SK-N-DZ (cell line): Measurements from ENCODE around the gene HEY2.

Experiments
- DNase-seq: peaks from one replicate; pipeline ENCODE4 v3.0.0-alpha.2; 2015; ENCODE audit warnings: low spot score

Gene HEY2

GRCh38 chr6:125743604-125744003 lies 5.8 kb upstream of the HEY2 start:
- no peak for DNase-seq

GRCh38 chr6:125745281-125746018 lies 4.0 kb upstream of the HEY2 start:
- DNase-seq = no peak

- no peak for DNase-seq
These were observed 3.4 kb upstream of the HEY2 start for GRCh38 chr6:125746019-125746414.

- DNase-seq = peak; percentile 32
These were observed 2.5 kb upstream of the HEY2 start for GRCh38 chr6:125746731-125747588.

GRCh38 chr6:125747589-125748405 lies 1.6 kb upstream of the HEY2 start:
- no peak for DNase-seq

- peak; percentile 11 for DNase-seq
These were observed 843 bp upstream of the HEY2 start for GRCh38 chr6:125748406-125749172.

- peak; percentile 49 for DNase-seq
These were observed 646 bp downstream of the HEY2 start for GRCh38 chr6:125749865-125750691.

GRCh38 chr6:125750692-125751333 lies 1.4 kb downstream of the HEY2 start:
- no peak for DNase-seq

- DNase-seq = no peak
These were observed 2.0 kb downstream of the HEY2 start for GRCh38 chr6:125751334-125751916.

GRCh38 chr6:125752773-125753172 lies 3.3 kb downstream of the HEY2 start:
- DNase-seq = no peak

- no peak for DNase-seq
These were observed 3.9 kb downstream of the HEY2 start for GRCh38 chr6:125753218-125753936.

GRCh38 chr6:125753937-125754259 lies 4.5 kb downstream of the HEY2 start:
- no peak for DNase-seq

- DNase-seq = no peak
These were observed 5.1 kb downstream of the HEY2 start for GRCh38 chr6:125754566-125754965.

GRCh38 chr6:125759184-125759902 lies 9.9 kb downstream of the HEY2 start:
- peak; percentile 58 for DNase-seq

GRCh38 chr6:125759959-125760457 lies 10.6 kb downstream of the HEY2 start:
- DNase-seq = no peak

- DNase-seq = no peak
These were observed 14.8 kb downstream of the HEY2 start for GRCh38 chr6:125764121-125764671.

- DNase-seq = no peak
These were observed 16.5 kb downstream of the HEY2 start for GRCh38 chr6:125765944-125766343.

GRCh38 chr6:125766641-125767040 lies 17.2 kb downstream of the HEY2 start:
- no peak for DNase-seq
